ENCODE measurements around the gene ATF7. TPM values are rescaled to one million over a fixed set of nuclear protein-coding genes. Genes with fewer than 3 reads are reported as not detected.

Gene ATF7
- total RNA-seq, 2 experiments from 2014 or later: 28.6 to 43.0 TPM

DNA sequence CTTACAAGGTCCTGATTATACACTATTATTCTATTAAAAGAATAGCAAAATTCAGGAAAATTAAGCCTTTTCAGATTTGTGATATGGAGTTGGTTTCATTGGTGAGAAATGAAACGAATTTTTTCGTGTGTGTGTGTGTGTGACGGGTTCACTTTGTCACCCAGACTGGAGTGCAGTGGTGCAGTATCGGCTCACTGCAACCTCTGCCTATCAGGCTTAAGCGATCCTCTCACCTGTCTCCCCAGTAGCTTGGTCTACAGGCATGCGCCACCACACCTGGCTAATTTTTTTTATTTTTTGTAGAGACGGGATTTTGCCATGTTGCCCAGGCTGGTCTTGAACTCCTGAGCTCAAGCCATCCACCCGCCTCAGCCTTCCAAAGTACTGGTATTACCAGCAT is 164.6 kb downstream of the ATF7 start:
- Mint-ChIP-seq H3K4me1 (peaks cover 32% of the 10 kb centered on the region), H3K27me3 (no peaks in the 10 kb centered on the region), H3K27ac (no peak overlapping the region), H3K36me3 (ENCODE audit: low read depth) (peaks cover 82% of the 10 kb centered on the region), H3K9me3 (no peaks in the 10 kb centered on the region), H3K4me3 (no peak overlapping the region)
- ChIA-PET CTCF (interaction anchor here (1.1 to 1.4 kb wide), 2 partner anchors 14 to 16 kb away, joined by 3 read pairs; no protein-coding TSS in a partner anchor), POLR2A (no interaction called here)
- DNase-seq: no peak

DNA sequence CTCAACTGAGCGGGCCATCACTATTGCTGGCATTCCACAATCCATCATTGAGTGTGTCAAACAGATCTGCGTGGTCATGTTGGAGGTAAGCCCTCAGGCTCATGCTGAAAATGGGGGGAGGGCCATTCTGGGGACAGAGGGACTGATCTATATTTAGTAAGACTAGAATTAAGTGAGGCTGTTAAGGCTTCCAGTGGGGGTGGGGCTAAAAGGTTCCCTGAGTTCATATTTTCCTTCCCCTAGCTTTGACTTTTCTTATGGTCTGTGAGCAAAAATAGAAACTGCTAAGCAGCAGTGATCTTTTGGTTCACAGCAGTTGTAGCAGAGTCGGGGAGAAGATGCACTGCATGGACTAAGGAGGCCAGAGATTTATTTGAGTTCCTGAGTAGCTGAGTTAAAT is 165.1 kb downstream of the ATF7 start:
- ChIA-PET POLR2A (no interaction called here), CTCF (interaction anchor here (1.1 to 1.4 kb wide), 2 partner anchors 14 to 17 kb away, joined by 3 read pairs; no protein-coding TSS in a partner anchor)
- Mint-ChIP-seq H3K27ac (no peak overlapping the region), H3K4me1 (peaks cover 32% of the 10 kb centered on the region), H3K36me3 (ENCODE audit: low read depth) (peaks cover 79% of the 10 kb centered on the region), H3K9me3 (no peaks in the 10 kb centered on the region), H3K27me3 (no peaks in the 10 kb centered on the region), H3K4me3 (no peak overlapping the region)
- no peak for DNase-seq

DNA sequence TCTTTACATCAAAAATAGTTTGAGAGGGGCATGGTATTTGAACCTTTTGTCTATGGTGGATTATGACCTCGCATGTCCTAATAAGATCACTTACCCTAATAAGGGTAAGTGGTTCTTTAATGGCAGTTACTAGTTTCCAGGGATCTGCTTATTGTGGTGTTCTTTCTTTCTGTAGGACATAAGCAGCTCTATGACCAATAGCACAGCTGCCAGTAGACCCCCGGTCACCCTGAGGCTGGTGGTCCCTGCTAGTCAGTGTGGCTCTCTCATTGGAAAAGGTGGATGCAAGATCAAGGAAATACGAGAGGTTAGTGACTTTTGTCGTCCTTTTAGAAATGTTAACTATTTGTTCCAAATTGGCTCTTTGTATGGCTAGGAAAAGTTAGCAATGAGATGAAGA is 167.1 kb downstream of the ATF7 start:
- H3K27ac Mint-ChIP-seq: no peak overlapping the region
- no peaks in the 10 kb centered on the region for H3K27me3 Mint-ChIP-seq
- H3K4me3 Mint-ChIP-seq: no peak overlapping the region
- H3K9me3 Mint-ChIP-seq: no peaks in the 10 kb centered on the region
- H3K4me1 Mint-ChIP-seq: peaks cover 47% of the 10 kb centered on the region
- peaks cover 80% of the 10 kb centered on the region for H3K36me3 Mint-ChIP-seq (ENCODE audit: low read depth)
- CTCF ChIA-PET: interaction anchor here (1.1 to 1.6 kb wide), 3 partner anchors 12 to 43 kb away, joined by 3 to 4 read pairs (median 3); no protein-coding TSS in a partner anchor
- POLR2A ChIA-PET: no interaction called here
- DNase-seq: no peak

Other genes with a start within 250 kb of the ATF7 start
- gene SP1, start 246.2 kb downstream of the ATF7 start, total RNA-seq: 10 to 100 TPM; 94.8 to 99.3 TPM
- not detected for gene AMHR2, start 202.5 kb downstream of the ATF7 start, total RNA-seq
- 100 to 1,000 TPM; 223 to 229 TPM for gene PRR13, start 184.6 kb downstream of the ATF7 start, total RNA-seq
- gene PCBP2, start 174.3 kb downstream of the ATF7 start, total RNA-seq: 100 to 1,000 TPM; 882 to 943 TPM
- 10 to 100 TPM; 26.0 to 26.1 TPM for gene MAP3K12, start 126.9 kb downstream of the ATF7 start, total RNA-seq
- gene TARBP2, start 125.1 kb downstream of the ATF7 start, total RNA-seq: 10 to 100 TPM; 32.6 to 35.9 TPM
- gene NPFF, start 118.9 kb downstream of the ATF7 start, total RNA-seq: not detected
- gene ATP5MC2, start 49.7 kb upstream of the ATF7 start, total RNA-seq: 100 to 1,000 TPM; 298 to 356 TPM
- gene CALCOCO1, start 101.1 kb upstream of the ATF7 start, total RNA-seq: 10 to 100 TPM; 54.6 to 56.8 TPM
- gene CISTR, start 125.6 kb upstream of the ATF7 start, total RNA-seq: not detected